ACHN (cell line): ENCODE measurements around the gene CDIP1.
A peak's percentile ranks its signal among the peaks of the same experiment; 100 is the strongest.
"Not testable (repeated sequence)": the region's sequence is repeated elsewhere in the genome, so short reads cannot be mapped to it uniquely, and the experiment has no call there.

ENCODE experiments used
- DNase-seq: peaks from one replicate; pipeline ENCODE4 v3.0.0-alpha.2; 2015
- in situ Hi-C: cut with HindIII; loops from 2 replicates; pipeline ENCODE4 v1.10.0; 2017; ENCODE audit warnings: low sequenced_read_pairs, low pct_ligation_motif_present, low pct_unique_long_range_greater_than_20kb

CDIP1 gene

GRCh38 chr16:4538350-4539235 lies at the start of gene CDIP1:
Gene CDIP1 (minus strand): TSS chr16:4538773. CDS start chr16:4514130, 24,643 bp downstream.
- in situ Hi-C loops = no loop called here
- DNase-seq = peak; percentile 78

- in situ Hi-C loops = no loop called here
- DNase-seq = no peak
These were observed 47.7 kb upstream of the CDIP1 start for GRCh38 chr16:4586291-4586690.

- no peak for DNase-seq
- in situ Hi-C loops = no loop called here
These were observed 45.3 kb upstream of the CDIP1 start for GRCh38 chr16:4583906-4584305.

- in situ Hi-C loops = no loop called here
- DNase-seq = peak; percentile 79
These were observed 41.7 kb upstream of the CDIP1 start for GRCh38 chr16:4580250-4580649.

- in situ Hi-C loops = no loop called here
- DNase-seq = no peak
These were observed 40.5 kb upstream of the CDIP1 start for GRCh38 chr16:4578961-4579530.

- in situ Hi-C loops = no loop called here
These were observed 37.4 kb upstream of the CDIP1 start for GRCh38 chr16:4576008-4576407.

GRCh38 chr16:4574919-4575705 lies 36.5 kb upstream of the CDIP1 start:
- in situ Hi-C loops = no loop called here
- DNase-seq = no peak

More at GRCh38 chr16:4576008-4576407, 37.4 kb upstream of the CDIP1 start:
- no peak for DNase-seq

GRCh38 chr16:4573926-4574325 lies 35.4 kb upstream of the CDIP1 start:
- in situ Hi-C loops = not testable (repeated sequence)

GRCh38 chr16:4572715-4573114 lies 34.1 kb upstream of the CDIP1 start:
- no peak for DNase-seq
- in situ Hi-C loops = no loop called here

More at GRCh38 chr16:4573926-4574325, 35.4 kb upstream of the CDIP1 start:
- not testable (repeated sequence) for DNase-seq

GRCh38 chr16:4570688-4571321 lies 32.2 kb upstream of the CDIP1 start:
- DNase-seq = no peak

GRCh38 chr16:4570086-4570485 lies 31.5 kb upstream of the CDIP1 start:
- no peak for DNase-seq
- in situ Hi-C loops = no loop called here

More at GRCh38 chr16:4570688-4571321, 32.2 kb upstream of the CDIP1 start:
- in situ Hi-C loops = no loop called here

GRCh38 chr16:4566144-4566543 lies 27.6 kb upstream of the CDIP1 start:
- no peak for DNase-seq
- in situ Hi-C loops = no loop called here

GRCh38 chr16:4564661-4565267 lies 26.2 kb upstream of the CDIP1 start:
- no peak for DNase-seq
- in situ Hi-C loops = no loop called here

- in situ Hi-C loops = no loop called here
- no peak for DNase-seq
These were observed 23.0 kb upstream of the CDIP1 start for GRCh38 chr16:4561596-4561995.

GRCh38 chr16:4557973-4558372 lies 19.4 kb upstream of the CDIP1 start:
- DNase-seq = no peak
- in situ Hi-C loops = no loop called here

GRCh38 chr16:4556580-4556979 lies 18.0 kb upstream of the CDIP1 start:
- no peak for DNase-seq
- in situ Hi-C loops = no loop called here

GRCh38 chr16:4556112-4556511 lies 17.5 kb upstream of the CDIP1 start, which contains the start of gene C16orf96:
Gene C16orf96 (plus strand): TSS chr16:4556340. CDS start chr16:4556490, 150 bp downstream.
- peak; percentile 14 for DNase-seq
- in situ Hi-C loops = no loop called here

- in situ Hi-C loops = no loop called here
- DNase-seq = no peak
These were observed 14.0 kb upstream of the CDIP1 start for GRCh38 chr16:4552541-4552940.
